Stimulated activated CD8-positive, alpha-beta memory T cell treated with anti-CD3 and anti-CD28 coated beads, Interleukin-12 subunit alpha, Interleukin-12 subunit beta, amount 100 ng/mL, for 24 hours (primary cell): Measurements from ENCODE around the gene NOL4L.

Source experiments
- DNase-seq: peaks from one replicate; pipeline ENCODE4 v3.0.0-alpha.2; 2020; ENCODE audit errors: extremely low read depth

The NOL4L gene

GRCh38 chr20:32613192-32614053 is 28.3 kb upstream of the NOL4L start:
- no peak for DNase-seq

- no peak for DNase-seq
These were observed 27.4 kb upstream of the NOL4L start for GRCh38 chr20:32612351-32613191.

GRCh38 chr20:32611868-32612267 is 26.7 kb upstream of the NOL4L start:
- DNase-seq: no peak

- DNase-seq: no peak
These were observed 26.2 kb upstream of the NOL4L start for GRCh38 chr20:32611286-32611685.

GRCh38 chr20:32610472-32611218 is 25.5 kb upstream of the NOL4L start:
- DNase-seq: no peak

- DNase-seq: no peak
These were observed 24.9 kb upstream of the NOL4L start for GRCh38 chr20:32609993-32610392.

- DNase-seq: no peak
These were observed 24.1 kb upstream of the NOL4L start for GRCh38 chr20:32609111-32609773.

GRCh38 chr20:32608664-32609015 is 23.5 kb upstream of the NOL4L start:
- DNase-seq: no peak

GRCh38 chr20:32607727-32608663 is 22.9 kb upstream of the NOL4L start:
- DNase-seq: no peak

GRCh38 chr20:32607324-32607723 is 22.2 kb upstream of the NOL4L start:
- no peak for DNase-seq

GRCh38 chr20:32606790-32607189 is 21.7 kb upstream of the NOL4L start:
- DNase-seq: no peak

GRCh38 chr20:32606107-32606506 is 21.0 kb upstream of the NOL4L start:
- DNase-seq: no peak

- no peak for DNase-seq
These were observed 20.1 kb upstream of the NOL4L start for GRCh38 chr20:32605167-32605656.

- DNase-seq: no peak
These were observed 18.1 kb upstream of the NOL4L start for GRCh38 chr20:32603046-32603726.

- no peak for DNase-seq
These were observed 17.1 kb upstream of the NOL4L start for GRCh38 chr20:32602273-32602672.

- no peak for DNase-seq
These were observed 15.6 kb upstream of the NOL4L start for GRCh38 chr20:32600681-32601237.

- DNase-seq: no peak
These were observed 14.7 kb upstream of the NOL4L start for GRCh38 chr20:32599783-32600340.

GRCh38 chr20:32598606-32599005 is 13.5 kb upstream of the NOL4L start:
- DNase-seq: no peak

- no peak for DNase-seq
These were observed 12.6 kb upstream of the NOL4L start for GRCh38 chr20:32597714-32598113.
